ENCODE data around the gene KIAA0513.

GRCh38 chr16:85029981-85030401 is 2.4 kb downstream of the KIAA0513 start:
- TF ChIP-seq CTCF (conservative IDR thresholded peaks at IDR 0.05; ENCODE audit: low read length) (no peak), EZH2phosphoT487 (IDR thresholded peaks at IDR 0.05; ENCODE audit: borderline replicate concordance) (no peak)
